ENCODE measurements around the gene KRTAP16-1. TPM values are rescaled to one million over a fixed set of nuclear protein-coding genes. Genes with fewer than 3 reads are reported as not detected.

The KRTAP16-1 gene
- total and polyA plus RNA-seq, 4 donors: not detected

GRCh38 chr17:41343029-41343428 lies 33.9 kb upstream of the KRTAP16-1 start:
- no peak overlapping the region for H3K27ac ChIP-seq (ENCODE audit: low read depth in 1 of 2, low read length in 2 of 2)
- H3K27me3 ChIP-seq (ENCODE audit: control insufficient read depth in 1 of 2, insufficient read depth in 2 of 2, low read length in 1 of 2): no peaks in the 10 kb centered on the region
- no peaks in the 10 kb centered on the region for H3K9me3 ChIP-seq (ENCODE audit: control insufficient read depth, low read length)
- WGBS, 2 donors: 72 to 78% methylated on average over 3 of the region's 3 CpGs
- ATAC-seq (ENCODE audit: low FRiP score) (no peak), DNase-seq (no peak)
- H3K4me1 ChIP-seq (ENCODE audit: control insufficient read depth in 1 of 2, insufficient read depth in 2 of 2, low read length in 2 of 2): no peaks in the 10 kb centered on the region
- intact Hi-C loops (cut with DNase I): no loop called here
- H3K4me3 ChIP-seq (ENCODE audit: low read length in 2 of 2): no peak overlapping the region
- no peaks in the 10 kb centered on the region for H3K36me3 ChIP-seq (ENCODE audit: control insufficient read depth in 1 of 2, insufficient read depth in 2 of 2, low read length in 1 of 2)

- DNase-seq (no peak), ATAC-seq (ENCODE audit: low FRiP score) (no peak)
- H3K4me3 ChIP-seq (ENCODE audit: low read length in 2 of 2): no peak overlapping the region
- no peaks in the 10 kb centered on the region for H3K36me3 ChIP-seq (ENCODE audit: control insufficient read depth in 1 of 2, insufficient read depth in 2 of 2, low read length in 1 of 2)
- no peaks in the 10 kb centered on the region for H3K4me1 ChIP-seq (ENCODE audit: control insufficient read depth in 1 of 2, insufficient read depth in 2 of 2, low read length in 2 of 2)
- no peaks in the 10 kb centered on the region for H3K27me3 ChIP-seq (ENCODE audit: control insufficient read depth in 1 of 2, insufficient read depth in 2 of 2, low read length in 1 of 2)
- WGBS, 2 donors: 77 to 79% methylated on average over 7 of the region's 7 CpGs
- H3K27ac ChIP-seq (ENCODE audit: low read depth in 1 of 2, low read length in 2 of 2): no peak overlapping the region
- no peaks in the 10 kb centered on the region for H3K9me3 ChIP-seq (ENCODE audit: control insufficient read depth, low read length)
- intact Hi-C loops (cut with DNase I): no loop called here
These were observed 32.1 kb upstream of the KRTAP16-1 start for GRCh38 chr17:41340934-41341861.

DNA sequence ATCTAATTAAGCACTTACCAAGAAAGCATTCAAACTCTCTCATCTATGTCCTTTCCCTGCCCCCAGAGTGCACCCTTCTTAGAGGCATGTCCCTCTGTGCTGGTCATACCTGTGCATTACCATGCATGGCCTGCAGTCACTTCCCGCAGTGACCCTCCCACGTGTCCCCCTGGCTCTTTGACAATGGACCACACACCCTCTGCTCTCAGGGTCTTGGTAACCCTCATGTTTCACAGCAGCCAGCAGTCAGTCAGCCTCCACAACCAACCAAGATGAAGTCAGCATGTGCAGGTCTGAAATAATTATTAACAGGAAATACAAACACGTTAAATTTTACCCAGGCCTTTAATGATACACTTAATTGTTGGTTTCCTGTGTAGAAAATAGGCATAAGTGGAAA lies 31.4 kb upstream of the KRTAP16-1 start:
- WGBS, 2 donors: 38 to 46% methylated on average over 3 of the region's 3 CpGs
- H3K4me3 ChIP-seq (ENCODE audit: low read length in 2 of 2): no peak overlapping the region
- no peak overlapping the region for H3K27ac ChIP-seq (ENCODE audit: low read depth in 1 of 2, low read length in 2 of 2)
- DNase-seq: no peak
- no peaks in the 10 kb centered on the region for H3K4me1 ChIP-seq (ENCODE audit: control insufficient read depth in 1 of 2, insufficient read depth in 2 of 2, low read length in 2 of 2)
- intact Hi-C loops (cut with DNase I): no loop called here
- no peak for ATAC-seq (ENCODE audit: low FRiP score)
- no peaks in the 10 kb centered on the region for H3K9me3 ChIP-seq (ENCODE audit: control insufficient read depth, low read length)
- H3K36me3 ChIP-seq (ENCODE audit: control insufficient read depth in 1 of 2, insufficient read depth in 2 of 2, low read length in 1 of 2): no peaks in the 10 kb centered on the region
- no peaks in the 10 kb centered on the region for H3K27me3 ChIP-seq (ENCODE audit: control insufficient read depth in 1 of 2, insufficient read depth in 2 of 2, low read length in 1 of 2)

GRCh38 chr17:41339571-41340172 lies 30.6 kb upstream of the KRTAP16-1 start:
- intact Hi-C loops (cut with DNase I): no loop called here
- no peak for ATAC-seq (ENCODE audit: low FRiP score)
- Histone ChIP-seq H3K36me3 (ENCODE audit: control insufficient read depth in 1 of 2, insufficient read depth in 2 of 2, low read length in 1 of 2) (no peaks in the 10 kb centered on the region), H3K27ac (ENCODE audit: low read depth in 1 of 2, low read length in 2 of 2) (no peak overlapping the region), H3K9me3 (ENCODE audit: control insufficient read depth, low read length) (no peaks in the 10 kb centered on the region), H3K4me1 (ENCODE audit: control insufficient read depth in 1 of 2, insufficient read depth in 2 of 2, low read length in 2 of 2) (no peaks in the 10 kb centered on the region), H3K27me3 (ENCODE audit: control insufficient read depth in 1 of 2, insufficient read depth in 2 of 2, low read length in 1 of 2) (no peaks in the 10 kb centered on the region), H3K4me3 (ENCODE audit: low read length in 2 of 2) (no peak overlapping the region)
- DNase-seq: no peak
- WGBS, 2 donors: 46 to 53% methylated on average over 2 of the region's 2 CpGs

DNA sequence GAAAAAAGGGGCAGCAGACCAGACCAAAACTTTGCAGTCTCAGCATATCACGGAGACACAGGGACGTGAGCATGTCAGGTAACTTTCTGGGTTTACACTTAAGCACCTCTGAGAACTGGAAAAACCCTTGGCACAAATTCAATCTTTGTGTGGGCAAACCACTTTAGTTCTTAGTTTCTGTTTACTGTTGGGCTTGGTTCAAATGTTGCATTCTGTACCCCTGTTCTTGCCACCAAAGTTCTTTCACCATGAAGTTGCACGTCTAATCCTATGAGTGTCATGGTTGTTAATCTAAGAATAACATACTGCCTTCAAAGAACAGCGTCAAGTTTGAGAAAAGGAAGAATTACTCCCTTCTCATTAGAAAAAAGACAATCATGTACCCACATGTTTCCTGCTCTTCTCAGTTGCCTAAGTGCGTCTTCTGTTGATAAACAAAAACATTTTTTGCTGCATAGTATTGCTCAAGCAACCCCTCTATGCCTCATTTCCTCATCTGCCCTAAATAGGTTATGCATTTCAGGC lies 29.9 kb upstream of the KRTAP16-1 start:
- ATAC-seq (ENCODE audit: low FRiP score): no peak
- Histone ChIP-seq H3K4me3 (ENCODE audit: low read length in 2 of 2) (no peak overlapping the region), H3K27me3 (ENCODE audit: control insufficient read depth in 1 of 2, insufficient read depth in 2 of 2, low read length in 1 of 2) (no peaks in the 10 kb centered on the region), H3K9me3 (ENCODE audit: control insufficient read depth, low read length) (no peaks in the 10 kb centered on the region), H3K4me1 (ENCODE audit: control insufficient read depth in 1 of 2, insufficient read depth in 2 of 2, low read length in 2 of 2) (no peaks in the 10 kb centered on the region), H3K27ac (ENCODE audit: low read depth in 1 of 2, low read length in 2 of 2) (no peak overlapping the region), H3K36me3 (ENCODE audit: control insufficient read depth in 1 of 2, insufficient read depth in 2 of 2, low read length in 1 of 2) (no peaks in the 10 kb centered on the region)
- no peak for DNase-seq
- intact Hi-C loops (cut with DNase I): no loop called here
- 47 to 54% methylated on average over 5 of the region's 5 CpGs for WGBS, 2 donors

- intact Hi-C loops (cut with DNase I): no loop called here
- H3K4me1 ChIP-seq (ENCODE audit: control insufficient read depth in 1 of 2, insufficient read depth in 2 of 2, low read length in 2 of 2): no peaks in the 10 kb centered on the region
- ATAC-seq (ENCODE audit: low FRiP score) (no peak), DNase-seq (no peak)
- no peaks in the 10 kb centered on the region for H3K27me3 ChIP-seq (ENCODE audit: control insufficient read depth in 1 of 2, insufficient read depth in 2 of 2, low read length in 1 of 2)
- WGBS, 2 donors: 91 to 93% methylated on average over 1 of the region's 1 CpG
- H3K36me3 ChIP-seq (ENCODE audit: control insufficient read depth in 1 of 2, insufficient read depth in 2 of 2, low read length in 1 of 2): no peaks in the 10 kb centered on the region
- H3K4me3 ChIP-seq (ENCODE audit: low read length in 2 of 2): no peak overlapping the region
- H3K9me3 ChIP-seq (ENCODE audit: control insufficient read depth, low read length): no peaks in the 10 kb centered on the region
- no peak overlapping the region for H3K27ac ChIP-seq (ENCODE audit: low read depth in 1 of 2, low read length in 2 of 2)
These were observed 26.6 kb upstream of the KRTAP16-1 start for GRCh38 chr17:41335747-41336146.

- H3K9me3 ChIP-seq (ENCODE audit: control insufficient read depth, low read length): no peaks in the 10 kb centered on the region
- H3K27me3 ChIP-seq (ENCODE audit: control insufficient read depth in 1 of 2, insufficient read depth in 2 of 2, low read length in 1 of 2): no peaks in the 10 kb centered on the region
- WGBS, 2 donors: 73% methylated on average over 6 of the region's 6 CpGs
- DNase-seq (no peak), ATAC-seq (ENCODE audit: low FRiP score) (no peak)
- no peak overlapping the region for H3K27ac ChIP-seq (ENCODE audit: low read depth in 1 of 2, low read length in 2 of 2)
- no peaks in the 10 kb centered on the region for H3K36me3 ChIP-seq (ENCODE audit: control insufficient read depth in 1 of 2, insufficient read depth in 2 of 2, low read length in 1 of 2)
- no peak overlapping the region for H3K4me3 ChIP-seq (ENCODE audit: low read length in 2 of 2)
- H3K4me1 ChIP-seq (ENCODE audit: control insufficient read depth in 1 of 2, insufficient read depth in 2 of 2, low read length in 2 of 2): no peaks in the 10 kb centered on the region
- intact Hi-C loops (cut with DNase I): no loop called here
These were observed 25.5 kb upstream of the KRTAP16-1 start for GRCh38 chr17:41334385-41335305.

- ATAC-seq (ENCODE audit: low FRiP score): no peak
- Histone ChIP-seq H3K4me3 (ENCODE audit: low read length in 2 of 2) (no peak overlapping the region), H3K4me1 (ENCODE audit: control insufficient read depth in 1 of 2, insufficient read depth in 2 of 2, low read length in 2 of 2) (no peaks in the 10 kb centered on the region), H3K36me3 (ENCODE audit: control insufficient read depth in 1 of 2, insufficient read depth in 2 of 2, low read length in 1 of 2) (no peaks in the 10 kb centered on the region), H3K9me3 (ENCODE audit: control insufficient read depth, low read length) (no peaks in the 10 kb centered on the region), H3K27ac (ENCODE audit: low read depth in 1 of 2, low read length in 2 of 2) (no peak overlapping the region), H3K27me3 (ENCODE audit: control insufficient read depth in 1 of 2, insufficient read depth in 2 of 2, low read length in 1 of 2) (no peaks in the 10 kb centered on the region)
- intact Hi-C loops (cut with DNase I): no loop called here
- WGBS, 2 donors: 89 to 92% methylated on average over 3 of the region's 3 CpGs
- no peak for DNase-seq
These were observed 24.7 kb upstream of the KRTAP16-1 start for GRCh38 chr17:41333836-41334235.
